Endothelial cell of umbilical vein (primary cell): ENCODE results near the gene SPEM2. TPM values are rescaled to one million over a fixed set of nuclear protein-coding genes. Genes with fewer than 3 reads are reported as not detected.

Source experiments
- BruUV-seq: library from RNA; stranded (reverse); fragments of 400-500 nt; replicated peaks from 2 replicates; lab custom pipeline; 2021; lab: Mats Ljungman, UMichigan
- CTCF ChIA-PET: fragments of 300-600, 350-600 bp; sonication (Branson Sonifier 250); formaldehyde crosslinking; loops from one replicate; lab custom pipeline; 2021; ENCODE audit warnings: antibody characterized with exemption, inconsistent platforms; lab: Charles Lee
- POLR2A ChIA-PET: fragments of 300-600, 350-600 bp; sonication (Branson Sonifier 250); formaldehyde crosslinking; loops from one replicate; lab custom pipeline; 2021; ENCODE audit warnings: antibody characterized with exemption, inconsistent platforms; lab: Charles Lee
- DNase-seq: peaks from one replicate; pipeline ENCODE4 v3.0.0-alpha.2; 2011; ENCODE audit warnings: low read depth, low spot score
- FAIRE-seq: peaks from 2 replicates; lab custom pipeline; 2011; peaks lifted over from hg19 to GRCh38; lab: Jason Lieb, UNC
- H2AFZ ChIP-seq: 2 replicates; pipeline ENCODE4 v1.6.0; 2012; ENCODE audit warnings: low read depth, low read length, control low read depth, inconsistent platforms
- H3K27ac ChIP-seq: 2 replicates; pipeline ENCODE4 v1.5.1; 2011; ENCODE audit warnings: low read depth, mild to moderate bottlenecking, control low read depth, low read length, moderate library complexity; ENCODE audit not compliant: insufficient read depth
- H3K27me3 ChIP-seq, 2 experiments: 2 replicates each; pipeline versions ENCODE4 v1.6.0 to v1.6.1; 2011; ENCODE audit warnings: low read length in 2 of 2, mixed read lengths in 1 of 2; ENCODE audit not compliant: control insufficient read depth in 2 of 2, insufficient read depth in 2 of 2
- H3K36me3 ChIP-seq, 2 experiments: 2 replicates in 1 of 2; 3 replicates in 1 of 2; pipeline ENCODE4 v1.5.1; 2011; ENCODE audit warnings: low read length in 2 of 2, mild to moderate bottlenecking in 1 of 2, moderate library complexity in 1 of 2; ENCODE audit not compliant: control insufficient read depth in 2 of 2, insufficient read depth in 2 of 2; ENCODE audit errors: extremely low read depth in 1 of 2
- H3K4me1 ChIP-seq: 3 replicates; pipeline ENCODE4 v1.5.1; 2011; ENCODE audit warnings: mild to moderate bottlenecking, low read length; ENCODE audit not compliant: control insufficient read depth, insufficient read depth; ENCODE audit errors: extremely low read depth
- H3K4me2 ChIP-seq: 2 replicates; pipeline ENCODE4 v1.6.1; 2011; ENCODE audit warnings: low read length, control low read depth, mixed read lengths; ENCODE audit not compliant: insufficient read depth
- H3K4me3 ChIP-seq, 3 experiments: fragments of 200-600 bp in 1 of 3; sonication (generic), shearing (Covaris generic) in 1 of 3; replicated peaks in 1 of 3; 2 replicates each; pipeline ENCODE4 v1.5.1; 2011 to 2016; ENCODE audit warnings: control low read depth in 3 of 3, low read length in 3 of 3, mild to moderate bottlenecking in 2 of 3, inconsistent platforms in 1 of 3, low read depth in 1 of 3, moderate library complexity in 1 of 3; ENCODE audit not compliant: insufficient read depth in 1 of 3
- H3K79me2 ChIP-seq: 2 replicates; pipeline ENCODE4 v1.6.0; 2012; ENCODE audit warnings: low read length, inconsistent platforms; ENCODE audit not compliant: control insufficient read depth, insufficient read depth
- H3K9ac ChIP-seq: replicated peaks from 2 replicates; pipeline ENCODE3; 2011; ENCODE audit warnings: low read length, control low read depth; ENCODE audit not compliant: insufficient read depth; ENCODE audit errors: extremely low read depth
- H3K9me1 ChIP-seq: replicated peaks from 3 replicates; pipeline ENCODE4 v1.6.0; 2011; ENCODE audit warnings: mild to moderate bottlenecking, low read length; ENCODE audit not compliant: control insufficient read depth, insufficient read depth; ENCODE audit errors: extremely low read depth
- H3K9me3 ChIP-seq: replicated peaks from 2 replicates; pipeline ENCODE4 v1.5.1; 2012; ENCODE audit warnings: low read length, inconsistent platforms; ENCODE audit not compliant: control insufficient read depth, insufficient read depth
- H4K20me1 ChIP-seq: replicated peaks from 2 replicates; pipeline ENCODE3; 2011; ENCODE audit warnings: mild to moderate bottlenecking, low read length; ENCODE audit not compliant: control insufficient read depth, insufficient read depth; ENCODE audit errors: extremely low read depth
- CTCF ChIP-seq, 2 donors: IDR thresholded peaks; 1 replicate in 1 of 2; 2 replicates in 1 of 2; pipeline ENCODE4 v1.5.1; 2011; ENCODE audit warnings: low read length in 2 of 2, mild to moderate bottlenecking in 2 of 2, moderate library complexity in 2 of 2, control low read depth in 1 of 2, inconsistent platforms in 1 of 2, low read depth in 1 of 2; ENCODE audit not compliant: insufficient read depth in 1 of 2; ENCODE audit errors: extremely low read depth in 1 of 2
- EZH2 ChIP-seq: IDR thresholded peaks from 2 replicates; pipeline ENCODE4 v1.6.1; 2012; ENCODE audit warnings: borderline replicate concordance, low read depth, mild to moderate bottlenecking, moderate library complexity, low read length, inconsistent platforms; ENCODE audit not compliant: severe bottlenecking
- FOS ChIP-seq: IDR thresholded peaks from 2 replicates; pipeline ENCODE4 v1.6.1; 2011; ENCODE audit warnings: mild to moderate bottlenecking, low read length, moderate library complexity, borderline replicate concordance; ENCODE audit not compliant: insufficient read depth
- GATA2 ChIP-seq: IDR thresholded peaks from 2 replicates; pipeline ENCODE4 v1.7.0; 2011; ENCODE audit warnings: low read depth, mild to moderate bottlenecking, moderate library complexity, mixed read lengths, low read length; ENCODE audit not compliant: insufficient read length, insufficient read depth
- JUN ChIP-seq: IDR thresholded peaks from 2 replicates; pipeline ENCODE4 v1.6.1; 2011; ENCODE audit warnings: borderline replicate concordance, low read depth; ENCODE audit not compliant: insufficient read length, insufficient read depth
- MYC ChIP-seq: IDR thresholded peaks from one replicate; pipeline ENCODE4 v1.6.1; 2011; ENCODE audit warnings: mild to moderate bottlenecking, low read depth, low read length
- POLR2A ChIP-seq: IDR thresholded peaks from 2 replicates; pipeline ENCODE4 v1.6.1; 2012; ENCODE audit warnings: low read depth, mild to moderate bottlenecking, control low read depth, low read length
- POLR2AphosphoS5 ChIP-seq: IDR thresholded peaks from 2 replicates; pipeline ENCODE4 v1.6.1; 2012; ENCODE audit warnings: low read depth, mild to moderate bottlenecking, control low read depth, low read length, moderate library complexity; ENCODE audit not compliant: insufficient read depth
- dilution Hi-C: fragments of 300-500 bp; cut with MboI; formaldehyde crosslinking; loops from one replicate; pipeline ENCODE4 v1.15.0; 2019; ENCODE audit warnings: low sequenced_read_pairs; ENCODE audit not compliant: extremely low pct_ligation_motif_present
- intact Hi-C: fragments of 100-400 bp; cut with micrococcal nuclease; formaldehyde crosslinking; loops from one replicate; pipeline ENCODE4 v1.10.0; 2022
- polyA plus RNA-seq, 4 experiments: library from polyadenylated mRNA; depleted of rRNA in 3 of 4; stranded (reverse) in 3 of 4; unstranded in 1 of 4; fragments of >200 nt; gene quantifications; 2 replicates each; pipeline versions ENCODE4 v1.2.1 to v1.2.3, GENCODE V29; 2011 to 2012; ENCODE audit warnings: missing spikeins in 1 of 4
- total RNA-seq: library from RNA; stranded (reverse); gene quantifications from 2 replicates; pipeline ENCODE4 v1.2.3, GENCODE V29; 2021
- TF ChIP-seq, protein P1 (sequence below): IDR thresholded peaks from 2 replicates; pipeline ENCODE4 v1.6.1; 2011; ENCODE audit not compliant: insufficient read depth, insufficient read length

Gene SPEM2
- total and polyA plus RNA-seq, 2 donors (not counting 3 experiments of a cell fraction or from before 2014, with no cell fraction given) = not detected

GRCh38 chr17:7394452-7395191, 30.8 kb upstream of the SPEM2 start, which contains the start of gene PLSCR3:
Gene PLSCR3, minus strand, starts transcription at chr17:7394525. Its CDS starts 415 bp downstream, at chr17:7394110.
- FAIRE-seq (peak; percentile 84), DNase-seq (peak; percentile 92)
- Histone ChIP-seq H3K27me3 (no peaks in the 10 kb centered on the region), H3K79me2 (no peaks in the 10 kb centered on the region), H3K27ac (peak within 1 kb of the TSS; percentile 45), H3K4me3 (peak within 1 kb of the TSS; percentile 58 to 93 (median 92)), H3K36me3 (peaks cover 0 to 12% of the 10 kb centered on the region in 2 experiments), H3K9me1 (no peaks in the 10 kb centered on the region), H3K9ac (peak within 1 kb of the TSS; percentile 81), H3K4me2 (peak within 1 kb of the TSS; percentile 45), H3K4me1 (peaks cover 16% of the 10 kb centered on the region), H3K9me3 (no peaks in the 10 kb centered on the region), H4K20me1 (no peaks in the 10 kb centered on the region), H2AFZ (peak within 1 kb of the TSS; percentile 51)
- ChIA-PET POLR2A (interaction anchor here (1.0 kb wide), 1 partner anchor 9 kb away, joined by 11 read pairs; the partner anchor contains the start of gene TMEM256), CTCF (interaction anchor here (0.6 to 2.3 kb wide), 8 partner anchors 9 to 166 kb away, joined by 3 to 11 read pairs (median 5); partner anchors contain the start of gene TMEM256)
- TF ChIP-seq POLR2A = peak; percentile 90
- TF ChIP-seq MYC = no peak
- no peak for TF ChIP-seq GATA2
- no peak for TF ChIP-seq EZH2
- TF ChIP-seq, protein P1, sequence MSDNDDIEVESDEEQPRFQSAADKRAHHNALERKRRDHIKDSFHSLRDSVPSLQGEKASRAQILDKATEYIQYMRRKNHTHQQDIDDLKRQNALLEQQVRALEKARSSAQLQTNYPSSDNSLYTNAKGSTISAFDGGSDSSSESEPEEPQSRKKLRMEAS = no peak
- no peak for TF ChIP-seq JUN
- TF ChIP-seq POLR2AphosphoS5 = peak; percentile 98
- no peak for TF ChIP-seq FOS
- peak in 1 of 2 donors; percentile 55 for TF ChIP-seq CTCF (IDR thresholded peaks at IDR 0.05; ENCODE audit: extremely low read depth in 1 of 2, insufficient read depth in 1 of 2, low read depth in 1 of 2, low read length in 2 of 2)
- dilution Hi-C loops = no loop called here
- TSS peak; percentile 62 for BruUV-seq
- intact Hi-C loops = loop anchor here (1.0 to 5.0 kb wide), 5 partner anchors 10 to 166 kb away; partner anchors contain the start of genes POLR2A, SENP3, TMEM102 and TMEM256
